ENCODE data around the gene CHERP. TPM values are rescaled to one million over a fixed set of nuclear protein-coding genes. Genes with fewer than 3 reads are reported as not detected.
A peak's percentile ranks its signal among the peaks of the same experiment; 100 is the strongest.

CHERP gene
- total RNA-seq, 1 donor = 8.0 TPM

DNA sequence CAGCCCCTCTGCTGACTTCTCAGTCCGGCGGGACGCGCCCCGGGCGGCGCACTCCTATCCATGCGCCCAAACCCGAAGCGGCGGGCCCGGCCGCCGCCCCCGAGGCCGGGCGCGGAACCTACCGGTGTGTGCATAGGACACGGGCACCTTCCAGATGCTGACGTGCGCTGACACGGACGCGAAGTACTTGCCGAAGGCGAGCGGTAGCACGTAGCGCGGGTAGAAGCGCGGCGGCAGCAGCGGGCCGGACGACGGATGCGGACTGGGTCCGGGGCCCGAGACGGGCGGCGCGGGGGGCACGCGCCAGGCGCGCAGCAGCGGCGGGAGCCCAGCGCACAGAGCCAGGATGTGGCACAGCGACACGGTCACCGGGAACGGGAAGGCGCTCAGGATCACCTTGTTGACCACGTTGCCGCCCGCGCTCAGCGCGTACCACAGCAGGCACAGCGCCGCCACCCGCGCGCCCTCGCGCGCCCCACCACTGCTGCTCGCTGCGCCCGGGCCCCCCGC is 29.6 kb upstream of the CHERP start:
- no peak for DNase-seq (ENCODE audit: low read depth)
- peak overlapping the region; percentile 91 for H3K4me3 ChIP-seq (ENCODE audit: low read depth, low read length)
- TF ChIP-seq, protein P1, sequence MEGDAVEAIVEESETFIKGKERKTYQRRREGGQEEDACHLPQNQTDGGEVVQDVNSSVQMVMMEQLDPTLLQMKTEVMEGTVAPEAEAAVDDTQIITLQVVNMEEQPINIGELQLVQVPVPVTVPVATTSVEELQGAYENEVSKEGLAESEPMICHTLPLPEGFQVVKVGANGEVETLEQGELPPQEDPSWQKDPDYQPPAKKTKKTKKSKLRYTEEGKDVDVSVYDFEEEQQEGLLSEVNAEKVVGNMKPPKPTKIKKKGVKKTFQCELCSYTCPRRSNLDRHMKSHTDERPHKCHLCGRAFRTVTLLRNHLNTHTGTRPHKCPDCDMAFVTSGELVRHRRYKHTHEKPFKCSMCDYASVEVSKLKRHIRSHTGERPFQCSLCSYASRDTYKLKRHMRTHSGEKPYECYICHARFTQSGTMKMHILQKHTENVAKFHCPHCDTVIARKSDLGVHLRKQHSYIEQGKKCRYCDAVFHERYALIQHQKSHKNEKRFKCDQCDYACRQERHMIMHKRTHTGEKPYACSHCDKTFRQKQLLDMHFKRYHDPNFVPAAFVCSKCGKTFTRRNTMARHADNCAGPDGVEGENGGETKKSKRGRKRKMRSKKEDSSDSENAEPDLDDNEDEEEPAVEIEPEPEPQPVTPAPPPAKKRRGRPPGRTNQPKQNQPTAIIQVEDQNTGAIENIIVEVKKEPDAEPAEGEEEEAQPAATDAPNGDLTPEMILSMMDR (IDR thresholded peaks at IDR 0.05; ENCODE audit: insufficient read depth, low read length) = no peak

DNA sequence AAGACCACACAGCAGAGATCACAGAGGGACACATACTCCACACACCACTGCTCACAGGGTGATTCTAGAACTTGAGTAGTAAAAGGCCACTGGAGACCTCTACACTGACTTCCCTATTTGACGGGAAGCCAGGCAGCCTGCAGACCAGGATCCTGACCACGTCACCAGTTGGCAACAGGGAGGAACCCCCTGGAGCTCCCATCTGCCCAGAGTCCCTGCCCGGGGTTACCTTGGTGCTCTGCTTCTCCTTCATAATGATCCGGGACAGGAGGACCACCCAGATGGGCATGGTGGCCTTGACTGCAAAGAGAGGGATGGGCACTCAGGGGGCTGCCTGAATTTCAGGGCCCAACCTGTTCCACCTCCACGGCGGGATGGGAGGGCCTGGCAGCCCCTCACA is 29.0 kb upstream of the CHERP start:
- H3K4me3 ChIP-seq (ENCODE audit: low read depth, low read length) = peak overlapping the region; percentile 91
- TF ChIP-seq, protein P1 (IDR thresholded peaks at IDR 0.05; ENCODE audit: insufficient read depth, low read length) = no peak
- peak; percentile 38 for DNase-seq (ENCODE audit: low read depth)

DNA sequence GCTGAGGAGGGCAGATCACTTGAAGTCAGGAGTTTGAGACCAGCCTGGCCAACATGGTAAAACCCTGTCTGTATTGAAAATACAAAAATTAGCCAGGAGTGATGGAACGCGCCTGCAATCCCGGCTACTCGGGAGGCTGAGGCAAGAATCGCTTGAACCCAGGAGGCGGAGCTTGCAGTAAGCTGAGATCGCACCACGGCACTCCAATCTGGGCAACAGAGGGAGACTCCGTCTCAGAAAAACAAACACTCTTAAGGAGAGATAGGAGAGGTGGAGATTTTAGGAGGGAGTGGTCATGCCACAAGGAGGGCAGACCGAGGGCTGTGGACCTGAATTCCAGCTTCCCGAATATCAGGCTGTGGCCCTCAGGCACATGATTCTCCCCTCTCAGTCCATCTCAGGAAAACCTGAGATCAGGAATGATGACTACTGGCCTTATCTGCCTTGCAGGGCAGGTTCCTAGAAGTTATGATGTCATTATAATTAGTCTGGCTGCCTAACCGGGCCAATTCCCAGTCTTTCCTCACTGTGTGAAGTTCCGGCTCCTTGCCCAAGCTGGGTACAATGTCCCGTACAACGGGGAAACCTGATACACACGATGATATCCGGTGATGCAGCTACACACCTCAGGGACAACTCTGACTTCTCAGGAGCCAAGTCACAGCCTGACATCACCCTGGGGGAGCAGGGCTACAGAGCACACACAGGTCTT is 27.5 kb upstream of the CHERP start:
- no peak for DNase-seq (ENCODE audit: low read depth)
- H3K4me3 ChIP-seq (ENCODE audit: low read depth, low read length) = no peak overlapping the region
- TF ChIP-seq, protein P1 (IDR thresholded peaks at IDR 0.05; ENCODE audit: insufficient read depth, low read length) = no peak

DNA sequence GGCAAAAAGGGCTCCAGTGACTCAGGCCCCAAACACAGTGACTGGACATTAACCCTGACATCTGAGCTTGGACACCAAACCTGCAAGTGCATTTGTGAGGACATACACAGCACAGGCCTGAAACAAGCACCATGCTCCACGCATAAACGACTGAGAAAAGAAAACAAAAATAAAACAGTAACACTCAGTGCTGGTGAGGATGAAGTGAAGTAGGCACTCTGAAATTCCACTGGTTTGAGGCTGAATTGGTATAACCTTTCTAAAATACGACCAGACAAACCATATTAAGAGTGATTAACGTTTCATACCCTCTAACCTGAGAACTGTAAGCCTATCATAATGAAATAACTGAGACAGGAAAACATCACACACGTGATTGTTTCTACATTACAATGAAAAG is 24.5 kb upstream of the CHERP start:
- H3K4me3 ChIP-seq (ENCODE audit: low read depth, low read length) = no peak overlapping the region
- no peak for DNase-seq (ENCODE audit: low read depth)
- TF ChIP-seq, protein P1 (IDR thresholded peaks at IDR 0.05; ENCODE audit: insufficient read depth, low read length) = no peak

DNA sequence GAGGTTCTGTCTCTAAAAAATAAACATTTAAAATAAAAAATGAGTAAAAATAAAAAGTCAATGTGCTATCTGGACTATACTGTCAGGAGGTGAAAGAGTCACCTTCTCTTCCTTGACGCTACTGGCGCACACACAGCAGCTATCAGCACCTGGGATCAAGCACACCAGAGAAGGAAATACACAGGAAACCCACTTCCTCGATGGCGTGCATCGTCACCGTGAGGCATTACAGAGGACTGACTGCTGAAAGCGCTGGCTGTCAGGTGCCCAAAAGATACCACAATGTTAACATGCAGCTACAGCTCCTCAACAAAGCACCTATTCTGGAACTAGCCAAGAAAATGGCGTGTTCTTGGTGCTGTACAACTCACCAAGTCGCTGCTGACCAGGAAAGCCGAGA is 23.9 kb upstream of the CHERP start:
- DNase-seq (ENCODE audit: low read depth) = no peak
- H3K4me3 ChIP-seq (ENCODE audit: low read depth, low read length) = no peak overlapping the region
- TF ChIP-seq, protein P1 (IDR thresholded peaks at IDR 0.05; ENCODE audit: insufficient read depth, low read length) = no peak

DNA sequence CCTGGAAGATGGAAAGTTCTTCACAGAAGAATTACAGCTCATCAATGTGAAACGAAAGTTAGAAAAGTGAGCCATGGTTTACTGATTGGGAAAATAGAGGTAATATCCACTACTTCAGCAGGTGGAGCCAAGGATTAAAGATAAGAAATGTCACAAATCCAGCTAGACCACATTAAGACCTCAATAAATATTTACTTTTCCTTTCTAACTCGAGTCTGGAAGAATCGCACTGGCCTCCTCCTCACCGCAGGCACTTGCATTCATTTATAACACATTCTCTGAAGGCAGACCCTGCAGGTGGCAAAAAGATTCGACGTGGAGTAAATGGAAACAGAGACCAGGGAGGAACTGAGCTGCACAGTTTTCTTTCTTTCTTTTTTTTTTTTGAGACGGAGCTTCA is 22.6 kb upstream of the CHERP start:
- no peak for DNase-seq (ENCODE audit: low read depth)

More for the DNA sequence above, 22.6 kb upstream of the CHERP start:
- TF ChIP-seq, protein P1 (IDR thresholded peaks at IDR 0.05; ENCODE audit: insufficient read depth, low read length) = no peak
- no peak overlapping the region for H3K4me3 ChIP-seq (ENCODE audit: low read depth, low read length)
